Measurements from ENCODE around the gene G6PC1.
"Not testable (repeated sequence)": the region's sequence is repeated elsewhere in the genome, so short reads cannot be mapped to it uniquely, and the experiment has no call there.

Gene G6PC1

GRCh38 chr17:42920106-42920900 is 19.7 kb downstream of the G6PC1 start:
- no peak overlapping the region for H3K27ac ChIP-seq (ENCODE audit: low read depth, low read length)
- H2BK120ac ChIP-seq (ENCODE audit: insufficient read depth, low read length, poor library complexity): no peak overlapping the region
- no peak overlapping the region for H3K4me2 ChIP-seq (ENCODE audit: low read length)
- no peak overlapping the region for H2AFZ ChIP-seq (ENCODE audit: insufficient read depth, low read length, poor library complexity)
- no peak overlapping the region for H3K14ac ChIP-seq (ENCODE audit: low read length)
- no CpG with 5 or more reads among the region's 10 CpGs for WGBS (ENCODE audit: extremely low coverage, insufficient coverage, insufficient read length)
- no peak overlapping the region for H2AK5ac ChIP-seq (ENCODE audit: low read length)
- no peak overlapping the region for H3K23ac ChIP-seq (ENCODE audit: low read length)
- no peak overlapping the region for H4K91ac ChIP-seq (ENCODE audit: low read depth, low read length)
- no peaks in the 10 kb centered on the region for H3K79me2 ChIP-seq (ENCODE audit: control insufficient read depth, insufficient read depth, low read length, poor library complexity)
- H2BK5ac ChIP-seq (ENCODE audit: low read depth, low read length, poor library complexity): no peak overlapping the region
- no peaks in the 10 kb centered on the region for H3K36me3 ChIP-seq (ENCODE audit: control insufficient read depth in 1 of 2, insufficient read depth in 2 of 2, low read length in 2 of 2)
- H3K4me3 ChIP-seq (ENCODE audit: low read depth, low read length): no peak overlapping the region
- H3K4ac ChIP-seq (ENCODE audit: low read depth, low read length): no peak overlapping the region
- no peak overlapping the region for H4K8ac ChIP-seq (ENCODE audit: low read depth, low read length)
- DNase-seq: no peak
- no peak overlapping the region for H4K12ac ChIP-seq (ENCODE audit: low read depth, low read length)
- H2BK12ac ChIP-seq (ENCODE audit: low read length): no peak overlapping the region
- no peaks in the 10 kb centered on the region for H3K79me1 ChIP-seq (ENCODE audit: low read length)
- no peak overlapping the region for H3K18ac ChIP-seq (ENCODE audit: low read length)
- no peaks in the 10 kb centered on the region for H3K27me3 ChIP-seq (ENCODE audit: insufficient read depth, low read length)
- H3K9me3 ChIP-seq (ENCODE audit: insufficient read depth, low read depth, low read length): no peaks in the 10 kb centered on the region
- no peak overlapping the region for H3K9ac ChIP-seq (ENCODE audit: low read length)
- no peaks in the 10 kb centered on the region for H3K4me1 ChIP-seq (ENCODE audit: control insufficient read depth in 1 of 2, insufficient read depth in 2 of 2, low read length in 2 of 2)

- Histone ChIP-seq H3K18ac (ENCODE audit: low read length) (no peak overlapping the region), H3K14ac (ENCODE audit: low read length) (no peak overlapping the region), H2AFZ (ENCODE audit: insufficient read depth, low read length, poor library complexity) (no peak overlapping the region), H3K4ac (ENCODE audit: low read depth, low read length) (no peak overlapping the region), H4K8ac (ENCODE audit: low read depth, low read length) (no peak overlapping the region), H3K27ac (ENCODE audit: low read depth, low read length) (no peak overlapping the region), H3K23ac (ENCODE audit: low read length) (no peak overlapping the region), H3K79me1 (ENCODE audit: low read length) (no peaks in the 10 kb centered on the region), H2BK5ac (ENCODE audit: low read depth, low read length, poor library complexity) (no peak overlapping the region), H4K91ac (ENCODE audit: low read depth, low read length) (no peak overlapping the region), H4K12ac (ENCODE audit: low read depth, low read length) (no peak overlapping the region), H2BK12ac (ENCODE audit: low read length) (no peak overlapping the region), H3K9ac (ENCODE audit: low read length) (no peak overlapping the region), H3K4me3 (ENCODE audit: low read depth, low read length) (no peak overlapping the region), H3K79me2 (ENCODE audit: control insufficient read depth, insufficient read depth, low read length, poor library complexity) (no peaks in the 10 kb centered on the region), H3K4me2 (ENCODE audit: low read length) (no peak overlapping the region), H3K27me3 (ENCODE audit: insufficient read depth, low read length) (no peaks in the 10 kb centered on the region), H3K4me1 (ENCODE audit: control insufficient read depth in 1 of 2, insufficient read depth in 2 of 2, low read length in 2 of 2) (no peaks in the 10 kb centered on the region), H2BK120ac (ENCODE audit: insufficient read depth, low read length, poor library complexity) (no peak overlapping the region), H3K9me3 (ENCODE audit: insufficient read depth, low read depth, low read length) (no peaks in the 10 kb centered on the region), H3K36me3 (ENCODE audit: control insufficient read depth in 1 of 2, insufficient read depth in 2 of 2, low read length in 2 of 2) (no peaks in the 10 kb centered on the region), H2AK5ac (ENCODE audit: low read length) (no peak overlapping the region)
- WGBS (ENCODE audit: extremely low coverage, insufficient coverage, insufficient read length): no CpG with 5 or more reads among the region's 3 CpGs
- DNase-seq: no peak
Observed at GRCh38 chr17:42920922-42921321, 20.3 kb downstream of the G6PC1 start.

GRCh38 chr17:42922294-42922693 is 21.7 kb downstream of the G6PC1 start:
- no peak overlapping the region for H3K4ac ChIP-seq (ENCODE audit: low read depth, low read length)
- no peak overlapping the region for H3K4me3 ChIP-seq (ENCODE audit: low read depth, low read length)
- H3K23ac ChIP-seq (ENCODE audit: low read length): no peak overlapping the region
- no CpG with 5 or more reads among the region's 7 CpGs for WGBS (ENCODE audit: extremely low coverage, insufficient coverage, insufficient read length)
- H2AK5ac ChIP-seq (ENCODE audit: low read length): no peak overlapping the region
- no peak overlapping the region for H3K18ac ChIP-seq (ENCODE audit: low read length)
- no peak overlapping the region for H3K27ac ChIP-seq (ENCODE audit: low read depth, low read length)
- no peak overlapping the region for H3K9ac ChIP-seq (ENCODE audit: low read length)
- H3K27me3 ChIP-seq (ENCODE audit: insufficient read depth, low read length): no peaks in the 10 kb centered on the region
- no peak overlapping the region for H4K12ac ChIP-seq (ENCODE audit: low read depth, low read length)
- H2BK5ac ChIP-seq (ENCODE audit: low read depth, low read length, poor library complexity): no peak overlapping the region
- H3K4me2 ChIP-seq (ENCODE audit: low read length): no peak overlapping the region
- no peaks in the 10 kb centered on the region for H3K36me3 ChIP-seq (ENCODE audit: control insufficient read depth in 1 of 2, insufficient read depth in 2 of 2, low read length in 2 of 2)
- H4K8ac ChIP-seq (ENCODE audit: low read depth, low read length): no peak overlapping the region
- no peak overlapping the region for H4K91ac ChIP-seq (ENCODE audit: low read depth, low read length)
- H3K4me1 ChIP-seq (ENCODE audit: control insufficient read depth in 1 of 2, insufficient read depth in 2 of 2, low read length in 2 of 2): no peaks in the 10 kb centered on the region
- no peak overlapping the region for H2BK12ac ChIP-seq (ENCODE audit: low read length)
- H3K14ac ChIP-seq (ENCODE audit: low read length): no peak overlapping the region
- no peak for DNase-seq
- no peak overlapping the region for H2AFZ ChIP-seq (ENCODE audit: insufficient read depth, low read length, poor library complexity)
- H3K79me1 ChIP-seq (ENCODE audit: low read length): no peaks in the 10 kb centered on the region
- no peak overlapping the region for H2BK120ac ChIP-seq (ENCODE audit: insufficient read depth, low read length, poor library complexity)
- H3K79me2 ChIP-seq (ENCODE audit: control insufficient read depth, insufficient read depth, low read length, poor library complexity): no peaks in the 10 kb centered on the region
- no peaks in the 10 kb centered on the region for H3K9me3 ChIP-seq (ENCODE audit: insufficient read depth, low read depth, low read length)

GRCh38 chr17:42923472-42923871 is 22.9 kb downstream of the G6PC1 start:
- H2BK120ac ChIP-seq (ENCODE audit: insufficient read depth, low read length, poor library complexity); H4K91ac ChIP-seq (ENCODE audit: low read depth, low read length); H3K27ac ChIP-seq (ENCODE audit: low read depth, low read length); H3K79me1 ChIP-seq (ENCODE audit: low read length); H2BK12ac ChIP-seq (ENCODE audit: low read length); H3K79me2 ChIP-seq (ENCODE audit: control insufficient read depth, insufficient read depth, low read length, poor library complexity); H4K12ac ChIP-seq (ENCODE audit: low read depth, low read length); H3K27me3 ChIP-seq (ENCODE audit: insufficient read depth, low read length); H3K4ac ChIP-seq (ENCODE audit: low read depth, low read length); H3K36me3 ChIP-seq (ENCODE audit: control insufficient read depth in 1 of 2, insufficient read depth in 2 of 2, low read length in 2 of 2); H3K14ac ChIP-seq (ENCODE audit: low read length); H3K9me3 ChIP-seq (ENCODE audit: insufficient read depth, low read depth, low read length); H2BK5ac ChIP-seq (ENCODE audit: low read depth, low read length, poor library complexity); H2AK5ac ChIP-seq (ENCODE audit: low read length); H3K18ac ChIP-seq (ENCODE audit: low read length); DNase-seq; H3K4me3 ChIP-seq (ENCODE audit: low read depth, low read length); H4K8ac ChIP-seq (ENCODE audit: low read depth, low read length); H3K9ac ChIP-seq (ENCODE audit: low read length); H3K23ac ChIP-seq (ENCODE audit: low read length); H3K4me1 ChIP-seq (ENCODE audit: control insufficient read depth in 1 of 2, insufficient read depth in 2 of 2, low read length in 2 of 2); H2AFZ ChIP-seq (ENCODE audit: insufficient read depth, low read length, poor library complexity); H3K4me2 ChIP-seq (ENCODE audit: low read length): not testable (repeated sequence)
- WGBS (ENCODE audit: extremely low coverage, insufficient coverage, insufficient read length): no CpG with 5 or more reads among the region's 7 CpGs

All from trophoblast cell (in vitro differentiated cells and primary cell).